IMR-90 (cell line): Measurements from ENCODE around the gene PRR23E. TPM values are rescaled to one million over a fixed set of nuclear protein-coding genes. Genes with fewer than 3 reads are reported as not detected.

ENCODE experiments used
- ATAC-seq: fragments of 200-7000 bp; cut with Tn5 transposase; 2 replicates; pipeline ENCODE4 v1.9.1; 2020; ENCODE audit warnings: low read depth, mild to moderate bottlenecking, moderate library complexity
- BruUV-seq: library from RNA; stranded (reverse); fragments of 400-500 nt; replicated peaks from 2 replicates; lab custom pipeline; 2021; lab: Mats Ljungman, UMichigan
- CTCF ChIA-PET: fragments of 300-600 bp; formaldehyde crosslinking; extraction: SDS; loops from one replicate; lab custom pipeline; 2021; ENCODE audit warnings: antibody characterized with exemption; lab: Yijun Ruan, JAX
- POLR2A ChIA-PET: fragments of 300-600 bp; sonication (Branson Sonifier 250); formaldehyde crosslinking; loops from one replicate; lab custom pipeline; 2022; ENCODE audit warnings: antibody characterized with exemption; ENCODE audit not compliant: unreplicated experiment; lab: Charles Lee
- DNase-seq: peaks from one replicate; pipeline ENCODE4 v3.0.0; 2013
- H2AFZ ChIP-seq: replicated peaks from 2 replicates; pipeline ENCODE3; 2013; ENCODE audit warnings: low read length, mild to moderate bottlenecking; ENCODE audit not compliant: poor library complexity
- H2AK5ac ChIP-seq: 2 replicates; pipeline ENCODE4 v1.6.1; 2013; ENCODE audit warnings: low read depth, low read length, inconsistent platforms
- H2AK9ac ChIP-seq: replicated peaks from 2 replicates; pipeline ENCODE3; 2013; ENCODE audit warnings: mild to moderate bottlenecking, low read depth, low read length, moderate library complexity; ENCODE audit not compliant: poor library complexity
- H2BK120ac ChIP-seq: 2 replicates; pipeline ENCODE4 v1.6.1; 2013; ENCODE audit warnings: low read depth, low read length, inconsistent platforms
- H2BK15ac ChIP-seq: 3 replicates; pipeline ENCODE4 v1.6.1; 2013; ENCODE audit warnings: low read depth, low read length, inconsistent platforms
- H2BK20ac ChIP-seq: 2 replicates; pipeline ENCODE4 v1.6.1; 2013; ENCODE audit warnings: low read depth, mild to moderate bottlenecking, inconsistent platforms, low read length, moderate library complexity
- H2BK5ac ChIP-seq: 2 replicates; pipeline ENCODE4 v1.6.1; 2013; ENCODE audit warnings: mild to moderate bottlenecking, low read depth, low read length, inconsistent platforms; ENCODE audit not compliant: poor library complexity, severe bottlenecking
- H3K14ac ChIP-seq: replicated peaks from 2 replicates; pipeline ENCODE4 v1.6.1; 2013; ENCODE audit warnings: low read depth, low read length, inconsistent platforms
- H3K18ac ChIP-seq: 2 replicates; pipeline ENCODE4 v1.6.1; 2013; ENCODE audit warnings: low read depth, low read length, control low read depth
- H3K23ac ChIP-seq: 2 replicates; pipeline ENCODE4 v1.6.1; 2013; ENCODE audit warnings: low read depth, low read length, inconsistent platforms
- H3K27ac ChIP-seq: 2 replicates; pipeline ENCODE4 v1.5.1; 2013; ENCODE audit warnings: mild to moderate bottlenecking, control low read depth, low read length; ENCODE audit not compliant: insufficient read depth
- H3K27me3 ChIP-seq: 2 replicates; pipeline ENCODE4 v1.6.1; 2013; ENCODE audit warnings: low read length; ENCODE audit not compliant: control insufficient read depth, insufficient read depth
- H3K36me3 ChIP-seq: 2 replicates; pipeline ENCODE4 v1.6.1; 2013; ENCODE audit warnings: low read length, mixed read lengths; ENCODE audit not compliant: control insufficient read depth, insufficient read depth
- H3K4ac ChIP-seq: 2 replicates; pipeline ENCODE4 v1.6.1; 2013; ENCODE audit warnings: low read depth, low read length, inconsistent platforms
- H3K4me1 ChIP-seq: 2 replicates; pipeline ENCODE4 v1.6.1; 2013; ENCODE audit warnings: low read length, mixed read lengths; ENCODE audit not compliant: control insufficient read depth, insufficient read depth
- H3K4me2 ChIP-seq: 2 replicates; pipeline ENCODE4 v1.6.1; 2013; ENCODE audit warnings: low read depth, mild to moderate bottlenecking, control low read depth, low read length, moderate library complexity
- H3K4me3 ChIP-seq: 2 replicates; pipeline ENCODE4 v1.5.1; 2013; ENCODE audit warnings: low read depth, mild to moderate bottlenecking, control low read depth, low read length, moderate library complexity; ENCODE audit not compliant: insufficient read depth
- H3K56ac ChIP-seq: 2 replicates; pipeline ENCODE4 v1.6.1; 2013; ENCODE audit warnings: low read length, inconsistent platforms; ENCODE audit not compliant: insufficient read depth; ENCODE audit errors: extremely low read depth
- H3K79me1 ChIP-seq, 2 experiments: 2 replicates each; pipeline ENCODE4 v1.6.1; 2013; ENCODE audit warnings: low read length in 2 of 2, inconsistent platforms in 1 of 2, low read depth in 1 of 2
- H3K9ac ChIP-seq: 2 replicates; pipeline ENCODE4 v1.6.1; 2013; ENCODE audit warnings: low read depth, low read length, control low read depth
- H3K9me1 ChIP-seq: 2 replicates; pipeline ENCODE4 v1.6.1; 2013; ENCODE audit warnings: low read length, inconsistent platforms; ENCODE audit not compliant: insufficient read depth
- H3K9me3 ChIP-seq: 2 replicates; pipeline ENCODE4 v1.6.1; 2013; ENCODE audit warnings: low read length; ENCODE audit not compliant: control insufficient read depth, insufficient read depth
- H4K20me1 ChIP-seq: 2 replicates; pipeline ENCODE4 v1.6.1; 2013; ENCODE audit warnings: low read length, inconsistent platforms; ENCODE audit not compliant: insufficient read depth
- H4K5ac ChIP-seq: 2 replicates; pipeline ENCODE4 v1.6.1; 2013; ENCODE audit warnings: mild to moderate bottlenecking, low read depth, low read length, control low read depth
- H4K8ac ChIP-seq, 2 experiments: 2 replicates each; pipeline ENCODE4 v1.6.1; 2013; ENCODE audit warnings: low read depth in 2 of 2, low read length in 2 of 2, control low read depth in 1 of 2, inconsistent platforms in 1 of 2
- H4K91ac ChIP-seq: 2 replicates; pipeline ENCODE4 v1.6.1; 2013; ENCODE audit warnings: low read depth, low read length, inconsistent platforms; ENCODE audit not compliant: insufficient read depth
- CHD1 ChIP-seq: IDR thresholded peaks from 2 replicates; pipeline ENCODE4 v1.6.1; 2012; ENCODE audit warnings: low read depth, low read length, improper control_type of control experiment
- FOS ChIP-seq: fragments of 150-350 bp; IDR thresholded peaks from 2 replicates; pipeline ENCODE4 v1.6.1; 2016; ENCODE audit warnings: low read depth, low read length
- MAZ ChIP-seq: IDR thresholded peaks from 2 replicates; pipeline ENCODE4 v1.6.1; 2012; ENCODE audit warnings: low read depth, mild to moderate bottlenecking, low read length, improper control_type of control experiment, moderate library complexity, borderline replicate concordance
- MXI1 ChIP-seq: IDR thresholded peaks from 2 replicates; pipeline ENCODE4 v1.6.1; 2012; ENCODE audit warnings: low read depth, mild to moderate bottlenecking, low read length, moderate library complexity, borderline replicate concordance
- POLR2A ChIP-seq: IDR thresholded peaks from 2 replicates; pipeline ENCODE4 v1.6.1; 2012; ENCODE audit warnings: mild to moderate bottlenecking, low read depth, low read length
- RCOR1 ChIP-seq: IDR thresholded peaks from 2 replicates; pipeline ENCODE4 v1.6.1; 2012; ENCODE audit warnings: mild to moderate bottlenecking, low read length, improper control_type of control experiment; ENCODE audit not compliant: insufficient replicate concordance
- SMC3 ChIP-seq: fragments of 150-350 bp; IDR thresholded peaks from 2 replicates; pipeline ENCODE4 v1.6.1; 2016; ENCODE audit warnings: low read depth, mild to moderate bottlenecking, antibody characterized with exemption, low read length, moderate library complexity
- WGBS, 2 experiments: methylation state at CpG; one replicate each; pipeline versions ENCODE4 v1.1.5 to v1.1.7; 2013; ENCODE audit warnings: missing lambda C conversion rate in 2 of 2; ENCODE audit not compliant: insufficient read length in 1 of 2; ENCODE audit errors: extremely low coverage in 2 of 2; 5-methylcytosine and 5-hydroxymethylcytosine counted together
- dilution Hi-C: fragments of 300-500 bp; cut with HindIII; formaldehyde crosslinking; loops from one replicate; pipeline ENCODE4 v1.14.3; 2018; ENCODE audit warnings: low sequenced_read_pairs; ENCODE audit not compliant: unreplicated experiment
- in situ Hi-C: fragments of 300-500 bp; cut with MboI; formaldehyde crosslinking; loops from 3 replicates; pipeline ENCODE4 v1.14.3; 2019; ENCODE audit warnings: low sequenced_read_pairs, inconsistent platforms, mixed read lengths
- intact Hi-C: fragments of 100-400 bp; cut with micrococcal nuclease; formaldehyde crosslinking; loops from 2 replicates; pipeline ENCODE4 v1.10.0; 2022
- polyA plus RNA-seq, 3 experiments: library from polyadenylated mRNA; depleted of rRNA; stranded (reverse); fragments of >200 nt; gene quantifications; 2 replicates each; pipeline ENCODE4 v1.2.3, GENCODE V29; 2012; ENCODE audit warnings: low replicate concordance in 1 of 3
- total RNA-seq: library from RNA; depleted of rRNA; stranded (reverse); fragments of >200 nt; gene quantifications from 2 replicates; pipeline ENCODE4 v1.2.3, GENCODE V29; 2012

PRR23E gene
- total and polyA plus RNA-seq, 2 of the 4 experiments (the other 2 are of a cell fraction): not detected

DNA sequence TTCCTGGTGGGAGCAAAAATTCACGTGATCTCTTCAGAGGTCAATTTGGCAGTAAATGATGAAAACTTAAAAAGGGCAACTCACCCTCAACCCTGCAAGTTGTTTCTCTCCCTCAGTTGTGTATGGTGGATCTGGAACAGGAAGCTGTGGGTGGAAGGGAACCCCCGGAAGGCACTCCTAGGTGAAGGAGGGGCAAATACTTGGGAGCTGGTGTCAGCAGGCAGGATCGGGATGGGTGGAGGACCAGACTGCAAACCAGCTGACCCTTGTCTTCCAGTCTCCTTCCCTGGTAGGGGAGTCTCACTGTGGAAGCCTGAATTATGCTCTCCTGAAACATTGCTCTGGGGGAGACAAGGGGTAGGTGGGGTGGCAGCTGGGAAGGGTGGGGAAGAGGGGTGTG lies 33.5 kb downstream of the PRR23E start:
- Histone ChIP-seq H2BK5ac (no peak overlapping the region), H3K4me2 (no peak overlapping the region), H2BK120ac (no peak overlapping the region), H3K56ac (no peak overlapping the region), H4K5ac (no peak overlapping the region), H3K79me1 (no peaks in the 10 kb centered on the region), H3K36me3 (no peaks in the 10 kb centered on the region), H3K4me1 (no peaks in the 10 kb centered on the region), H2BK15ac (no peak overlapping the region), H3K4ac (no peak overlapping the region), H3K9ac (no peak overlapping the region), H3K18ac (no peak overlapping the region), H2AK9ac (no peak overlapping the region), H4K20me1 (no peaks in the 10 kb centered on the region), H3K9me1 (no peaks in the 10 kb centered on the region), H3K14ac (no peak overlapping the region), H2AK5ac (no peak overlapping the region), H3K4me3 (no peak overlapping the region), H3K23ac (no peak overlapping the region), H3K9me3 (no peaks in the 10 kb centered on the region), H2AFZ (peak overlapping the region; percentile 21), H3K27ac (no peak overlapping the region), H3K27me3 (peaks cover 5% of the 10 kb centered on the region; the same call in 1 of the 2 replicates), H4K8ac (no peak overlapping the region), H2BK20ac (no peak overlapping the region), H4K91ac (no peak overlapping the region)
- CTCF ChIA-PET: no interaction called here
- no peak for DNase-seq
- in situ Hi-C loops (no loop called here), intact Hi-C loops (no loop called here), dilution Hi-C loops (no loop called here)
- no TSS peak for BruUV-seq
- TF ChIP-seq FOS: no peak
- no peak for TF ChIP-seq SMC3
- TF ChIP-seq MXI1: no peak
- no peak for TF ChIP-seq MAZ
- TF ChIP-seq POLR2A: no peak
- TF ChIP-seq CHD1: no peak
- no peak for TF ChIP-seq RCOR1
- POLR2A ChIA-PET: no interaction called here
- no peak for ATAC-seq
- WGBS, 2 experiments: no CpG with 5 or more reads among the region's 3 CpGs
